ES-I3 (cell line): Measurements from ENCODE around the gene SLC7A9.
"Not testable (repeated sequence)": the region's sequence is repeated elsewhere in the genome, so short reads cannot be mapped to it uniquely, and the experiment has no call there.

ENCODE experiments used
- H3K36me3 ChIP-seq: 2 replicates; pipeline ENCODE4 v1.6.1; 2013; ENCODE audit warnings: mild to moderate bottlenecking, low read length, control low read depth, moderate library complexity; ENCODE audit not compliant: insufficient read depth
- H3K4me1 ChIP-seq: 2 replicates; pipeline ENCODE4 v1.6.1; 2013; ENCODE audit warnings: mild to moderate bottlenecking, control low read depth, low read length; ENCODE audit not compliant: insufficient read depth
- H3K9ac ChIP-seq: 2 replicates; pipeline ENCODE4 v1.6.1; 2013; ENCODE audit warnings: low read depth, mild to moderate bottlenecking, low read length, moderate library complexity
- H3K9me3 ChIP-seq: 2 replicates; pipeline ENCODE4 v1.6.1; 2013; ENCODE audit warnings: mild to moderate bottlenecking, low read length, moderate library complexity; ENCODE audit not compliant: control insufficient read depth, insufficient read depth

Gene SLC7A9

DNA sequence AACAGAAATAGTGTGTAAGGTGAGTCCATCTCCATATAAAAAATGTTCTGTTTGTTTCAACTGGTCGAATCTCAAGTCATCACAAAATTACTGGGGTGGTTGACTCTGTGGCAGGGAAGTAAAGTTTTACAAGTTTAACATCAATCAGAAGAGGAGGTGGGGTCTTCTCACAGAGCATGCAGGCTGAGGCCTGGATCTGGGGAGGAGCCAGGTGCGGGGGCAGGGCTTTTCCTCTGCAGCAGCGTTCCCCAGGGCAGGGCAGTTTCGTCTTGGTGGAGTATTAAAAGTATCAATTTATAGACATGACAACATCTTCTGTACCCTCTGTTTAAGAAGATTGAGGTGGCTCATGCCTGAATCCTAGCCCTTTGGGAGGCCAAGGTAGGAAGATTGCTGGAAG is 68.8 kb downstream of the SLC7A9 start:
- Histone ChIP-seq H3K9me3 (no peaks in the 10 kb centered on the region), H3K9ac (no peak overlapping the region), H3K4me1 (no peaks in the 10 kb centered on the region), H3K36me3 (no peaks in the 10 kb centered on the region)

GRCh38 chr19:32800191-32800590 is 69.4 kb downstream of the SLC7A9 start:
- Histone ChIP-seq H3K4me1 (no peaks in the 10 kb centered on the region), H3K9me3 (no peaks in the 10 kb centered on the region), H3K9ac (no peak overlapping the region), H3K36me3 (no peaks in the 10 kb centered on the region)

DNA sequence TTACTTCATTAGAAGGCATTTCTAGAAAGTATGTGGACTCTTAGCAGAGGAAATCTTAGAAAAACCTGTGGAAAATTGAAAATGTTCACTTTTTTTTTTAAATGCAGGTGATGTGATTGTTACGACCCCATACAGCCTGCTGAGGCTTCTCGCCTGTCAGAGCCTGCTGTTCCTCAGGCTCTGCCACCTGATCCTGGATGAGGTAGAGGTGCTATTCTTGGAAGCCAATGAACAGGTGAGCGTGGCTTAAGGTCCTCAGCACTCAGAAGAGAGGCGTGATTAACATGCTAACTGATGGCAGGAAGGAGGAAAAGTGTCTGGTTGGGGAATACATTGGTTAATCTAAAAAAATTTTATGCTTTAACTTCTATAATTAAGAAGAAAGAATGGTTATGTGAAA is 71.4 kb downstream of the SLC7A9 start:
- H3K9ac ChIP-seq: no peak overlapping the region
- no peaks in the 10 kb centered on the region for H3K36me3 ChIP-seq
- H3K9me3 ChIP-seq: no peaks in the 10 kb centered on the region
- no peaks in the 10 kb centered on the region for H3K4me1 ChIP-seq

GRCh38 chr19:32789429-32789828 is 80.1 kb downstream of the SLC7A9 start:
- Histone ChIP-seq H3K4me1 (no peaks in the 10 kb centered on the region), H3K36me3 (no peaks in the 10 kb centered on the region), H3K9me3 (no peaks in the 10 kb centered on the region)

DNA sequence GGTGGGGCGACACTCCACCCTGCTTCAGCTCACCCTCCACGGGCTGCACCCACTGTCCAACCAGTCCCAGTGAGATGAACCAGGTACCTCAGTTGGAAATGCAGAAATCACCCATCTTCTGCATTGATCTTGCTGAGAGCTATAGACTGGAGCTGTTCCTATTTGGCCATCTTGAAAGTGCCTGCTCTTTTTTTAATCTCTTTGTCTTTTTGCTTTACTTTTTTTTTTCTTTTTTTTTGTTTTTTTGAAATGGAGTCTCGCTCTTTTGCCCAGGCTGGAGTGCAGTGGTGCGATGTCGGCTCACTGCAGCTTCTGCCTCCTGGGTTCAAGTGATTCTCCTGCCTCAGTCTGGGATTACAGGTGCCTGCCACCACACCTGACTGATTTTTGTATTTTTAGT is 81.7 kb downstream of the SLC7A9 start:
- peak overlapping the region; percentile 39; the same call in 1 of the 2 replicates for H3K9ac ChIP-seq
- H3K9me3 ChIP-seq, H3K4me1 ChIP-seq, H3K36me3 ChIP-seq: not testable (repeated sequence)

More at GRCh38 chr19:32789429-32789828, 80.1 kb downstream of the SLC7A9 start:
- H3K9ac ChIP-seq: no peak overlapping the region

DNA sequence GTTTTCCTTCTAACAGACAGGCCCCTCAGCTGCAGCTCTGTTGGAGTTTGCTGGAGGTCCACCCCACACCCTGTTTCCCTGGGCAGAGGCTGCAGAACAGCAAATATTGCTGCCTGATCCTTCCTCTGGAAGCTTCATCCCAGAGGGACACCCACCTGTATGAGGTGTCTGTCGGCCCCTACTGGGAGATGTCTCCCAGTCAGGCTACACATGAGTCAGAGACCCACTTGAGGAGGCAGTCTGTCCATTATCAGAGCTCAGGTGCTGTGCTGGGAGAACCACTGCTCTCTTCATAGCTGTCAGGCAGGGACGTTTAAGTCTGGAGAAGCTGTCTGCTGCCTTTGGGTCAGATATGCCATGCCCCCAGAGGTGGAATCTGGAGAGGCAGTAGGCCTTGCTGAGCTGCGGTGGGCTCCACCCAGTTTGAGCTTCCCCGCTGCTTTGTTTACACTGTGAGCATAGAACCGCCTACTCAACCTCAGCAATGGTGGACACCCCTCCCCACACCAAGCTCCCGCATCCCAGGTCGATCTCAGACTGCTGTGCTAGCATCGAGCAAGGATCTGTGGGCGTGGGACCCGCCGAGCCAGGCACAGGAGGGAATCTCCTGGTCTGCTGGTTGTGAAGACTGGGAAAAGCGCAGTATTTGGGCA is 82.3 kb downstream of the SLC7A9 start:
- H3K9me3 ChIP-seq, H3K4me1 ChIP-seq, H3K36me3 ChIP-seq: not testable (repeated sequence)
- peak overlapping the region; percentile 39; the same call in 1 of the 2 replicates for H3K9ac ChIP-seq

GRCh38 chr19:32782089-32782488 is 87.5 kb downstream of the SLC7A9 start:
- not testable (repeated sequence) for H3K9me3 ChIP-seq, H3K36me3 ChIP-seq, H3K4me1 ChIP-seq, H3K9ac ChIP-seq

DNA sequence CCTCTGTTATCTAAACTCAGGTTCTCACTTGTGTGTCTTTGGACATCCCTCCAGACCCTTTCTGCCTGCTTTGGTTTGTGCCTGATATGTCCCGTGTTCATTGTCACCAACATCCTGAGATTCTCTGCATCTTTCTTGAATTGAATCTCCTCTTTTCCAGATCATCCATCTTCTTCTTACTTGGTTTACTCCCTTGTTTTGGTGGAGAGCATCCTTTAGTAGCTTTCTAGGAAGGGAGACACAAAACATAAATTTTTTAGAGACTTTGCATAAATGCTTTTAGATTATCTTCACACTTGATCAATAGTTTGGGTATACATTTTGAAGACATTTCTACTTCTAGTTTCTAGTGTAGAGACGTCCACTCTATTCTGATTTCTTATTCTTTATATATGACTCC is 88.3 kb downstream of the SLC7A9 start:
- Histone ChIP-seq H3K4me1 (peaks cover 8% of the 10 kb centered on the region; the same call in 1 of the 2 replicates), H3K36me3 (no peaks in the 10 kb centered on the region), H3K9me3 (no peaks in the 10 kb centered on the region), H3K9ac (no peak overlapping the region)
